Activated CD8-positive, alpha-beta memory T cell treated with anti-CD3 and anti-CD28 coated beads, Interleukin-2, amount 10 ng/mL, durations not matched to agents 7 days and 5 days (primary cell): Measurements from ENCODE around the gene ART5. TPM values are rescaled to one million over a fixed set of nuclear protein-coding genes. Genes with fewer than 3 reads are reported as not detected.
"Not testable (repeated sequence)": the region's sequence is repeated elsewhere in the genome, so short reads cannot be mapped to it uniquely, and the experiment has no call there.

Source experiments
- ATAC-seq: fragments of 150-1000 bp; cut with Tn5 transposase; one replicate; pipeline ENCODE4 v1.10.0; 2021; ENCODE audit warnings: moderate library complexity
- CTCF ChIA-PET: fragments of 350-600 bp; sonication (Branson Sonifier 250); formaldehyde crosslinking; loops from one replicate; lab custom pipeline; 2021; ENCODE audit warnings: antibody characterized with exemption; lab: Charles Lee
- DNase-seq: peaks from one replicate; pipeline ENCODE4 v3.0.0-alpha.2; 2020
- H3K27ac Mint-ChIP-seq: one replicate; pipeline ENCODE4 v1.8.0; 2021; ENCODE audit warnings: mild to moderate bottlenecking, mixed read lengths
- H3K27me3 Mint-ChIP-seq: one replicate; pipeline ENCODE4 v1.8.0; 2021; ENCODE audit warnings: mixed read lengths
- H3K36me3 Mint-ChIP-seq: one replicate; pipeline ENCODE4 v1.8.0; 2021; ENCODE audit warnings: mild to moderate bottlenecking, mixed read lengths
- H3K4me1 Mint-ChIP-seq: one replicate; pipeline ENCODE4 v1.8.0; 2021; ENCODE audit warnings: mixed read lengths
- H3K4me3 Mint-ChIP-seq: one replicate; pipeline ENCODE4 v1.8.0; 2021; ENCODE audit warnings: mild to moderate bottlenecking, moderate library complexity, mixed read lengths
- H3K9me3 Mint-ChIP-seq: one replicate; pipeline ENCODE4 v1.8.0; 2022; ENCODE audit warnings: low read depth, mixed read lengths
- total RNA-seq, 2 experiments: library from RNA; stranded (reverse); gene quantifications; one replicate each; pipeline ENCODE4 v1.2.3, GENCODE V29; 2021

ART5 gene
- total RNA-seq, 2 experiments from 2014 or later = not detected

DNA sequence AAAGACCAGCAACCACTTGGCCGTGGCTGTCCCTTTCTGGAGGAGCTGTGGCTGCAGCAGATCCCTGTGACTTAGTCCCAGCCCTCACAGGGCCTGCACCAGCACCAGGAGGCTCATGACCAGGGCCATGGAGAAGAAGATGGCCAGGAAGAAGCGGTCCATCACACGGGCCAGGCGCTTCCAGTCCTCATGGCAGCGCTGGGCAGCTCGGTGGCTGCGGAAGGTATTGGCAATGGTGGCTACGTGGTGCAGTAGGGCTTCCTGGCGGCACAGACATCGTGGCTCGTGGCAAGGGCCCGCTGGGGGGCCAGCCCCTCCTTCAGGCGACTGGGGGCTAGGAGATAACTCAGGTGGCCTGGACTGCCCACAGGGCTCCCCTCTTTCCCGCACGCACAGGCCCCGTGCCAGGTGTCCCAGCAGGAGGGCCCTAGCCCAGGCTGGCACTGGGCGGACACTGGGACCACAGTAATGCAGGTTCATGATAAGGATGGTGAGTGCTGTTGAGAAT, 24.3 kb upstream of the ART5 start:
- H3K9me3 Mint-ChIP-seq = no peaks in the 10 kb centered on the region
- no peak for DNase-seq
- H3K27ac Mint-ChIP-seq = no peak overlapping the region
- no peaks in the 10 kb centered on the region for H3K27me3 Mint-ChIP-seq
- ATAC-seq = no peak
- no peak overlapping the region for H3K4me3 Mint-ChIP-seq
- no peaks in the 10 kb centered on the region for H3K4me1 Mint-ChIP-seq
- peaks cover 3% of the 10 kb centered on the region for H3K36me3 Mint-ChIP-seq
- CTCF ChIA-PET = interaction anchor here (1.0 kb wide), 1 partner anchor 143 kb away, joined by 3 read pairs; no protein-coding TSS in a partner anchor

DNA sequence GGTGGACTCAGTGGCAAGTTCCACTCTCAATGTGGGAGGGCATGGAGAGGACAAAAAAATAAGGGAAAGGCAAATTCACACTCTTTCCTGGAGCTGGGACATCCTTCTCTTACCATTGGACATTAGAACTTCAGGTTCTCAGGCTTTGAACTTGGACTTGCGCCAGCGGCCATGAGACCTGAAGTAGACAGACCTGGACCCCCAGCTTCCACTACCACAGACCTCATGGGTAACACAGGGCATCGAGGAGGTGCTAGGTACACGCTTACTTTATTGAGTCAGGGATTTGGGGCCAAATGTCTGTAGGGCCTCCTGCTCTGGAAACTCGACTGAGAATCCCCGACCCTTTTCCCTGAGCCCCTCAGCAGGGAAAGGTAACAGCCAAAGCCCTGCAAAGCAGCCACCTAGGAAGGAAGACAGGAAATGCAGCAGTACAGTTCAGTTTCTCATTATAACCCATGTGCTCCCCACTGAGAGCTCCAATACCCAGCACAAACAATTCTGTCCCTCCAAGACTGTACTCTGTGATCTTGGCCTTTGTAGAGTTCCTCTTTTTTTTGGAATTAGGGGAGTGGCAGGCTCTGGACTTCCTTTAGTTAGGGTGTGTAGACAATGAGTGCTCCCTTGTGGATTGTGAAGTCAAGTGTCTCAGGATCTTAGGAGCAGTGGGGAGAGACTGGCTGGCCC, 23.7 kb upstream of the ART5 start:
- Mint-ChIP-seq H3K4me3 (no peak overlapping the region), H3K4me1 (no peaks in the 10 kb centered on the region), H3K9me3 (no peaks in the 10 kb centered on the region), H3K27ac (no peak overlapping the region), H3K36me3 (peaks cover 3% of the 10 kb centered on the region), H3K27me3 (no peaks in the 10 kb centered on the region)
- ATAC-seq (no peak), DNase-seq (no peak)
- CTCF ChIA-PET = interaction anchor here (1.0 kb wide), 1 partner anchor 143 kb away, joined by 3 read pairs; no protein-coding TSS in a partner anchor

DNA sequence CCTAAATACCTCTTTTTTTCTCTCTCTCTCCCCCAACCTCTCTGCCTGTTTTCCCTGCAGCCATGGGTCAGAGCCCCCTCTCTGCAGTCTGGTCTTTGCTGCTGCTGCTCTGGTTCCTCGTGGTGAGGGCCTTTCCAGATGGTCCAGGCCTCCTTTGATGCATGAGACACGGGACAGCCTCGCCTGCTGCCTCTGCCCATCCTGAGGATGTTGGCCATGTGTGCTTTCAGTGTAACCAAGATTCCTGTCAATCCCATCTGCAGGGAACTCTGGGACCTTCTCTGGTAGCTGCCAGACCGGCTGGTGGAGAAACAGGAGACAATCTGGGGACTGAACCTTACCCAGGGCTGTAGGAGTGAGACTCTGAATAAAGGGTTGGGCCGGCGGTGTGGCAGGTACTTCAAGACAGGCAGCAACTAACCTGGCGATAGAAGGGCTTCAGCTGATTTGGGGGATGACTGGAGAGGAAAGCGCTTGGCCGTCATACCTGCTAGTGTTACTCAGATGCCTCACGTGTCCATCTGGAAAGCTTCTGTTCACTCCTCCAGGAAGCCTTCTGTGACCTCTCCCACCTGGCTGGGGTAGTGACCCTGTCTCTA, 22.3 kb upstream of the ART5 start:
- no peak for DNase-seq
- Mint-ChIP-seq H3K4me3 (no peak overlapping the region), H3K36me3 (peaks cover 3% of the 10 kb centered on the region), H3K27me3 (no peaks in the 10 kb centered on the region), H3K27ac (no peak overlapping the region), H3K4me1 (no peaks in the 10 kb centered on the region), H3K9me3 (no peaks in the 10 kb centered on the region)
- no peak for ATAC-seq
- CTCF ChIA-PET = interaction anchor here (0.6 kb wide), 1 partner anchor 487 kb away, joined by 3 read pairs; no protein-coding TSS in a partner anchor

DNA sequence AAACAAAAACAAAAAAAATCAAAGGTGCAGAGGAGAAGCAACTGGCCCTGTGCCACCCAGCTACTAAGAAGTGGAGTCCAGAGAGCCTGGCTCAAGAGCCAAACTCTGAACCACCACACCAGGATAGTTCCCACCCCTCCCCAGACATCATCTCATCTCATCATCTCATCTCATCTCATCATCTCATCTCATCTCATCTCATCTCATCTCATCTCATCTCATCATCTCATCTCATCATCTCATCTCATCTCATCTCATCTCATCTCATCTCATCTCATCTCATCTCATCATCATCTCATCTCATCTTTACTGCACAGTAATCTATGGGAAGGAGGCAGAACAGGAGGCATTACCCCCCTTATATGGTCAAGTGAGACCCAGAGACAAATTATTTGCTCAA, 21.1 kb upstream of the ART5 start:
- Mint-ChIP-seq H3K27ac (no peak overlapping the region), H3K4me3 (no peak overlapping the region), H3K9me3 (no peaks in the 10 kb centered on the region), H3K4me1 (no peaks in the 10 kb centered on the region), H3K27me3 (peaks cover 4% of the 10 kb centered on the region), H3K36me3 (peaks cover 3% of the 10 kb centered on the region)
- CTCF ChIA-PET = no interaction called here
- DNase-seq (no peak), ATAC-seq (no peak)

DNA sequence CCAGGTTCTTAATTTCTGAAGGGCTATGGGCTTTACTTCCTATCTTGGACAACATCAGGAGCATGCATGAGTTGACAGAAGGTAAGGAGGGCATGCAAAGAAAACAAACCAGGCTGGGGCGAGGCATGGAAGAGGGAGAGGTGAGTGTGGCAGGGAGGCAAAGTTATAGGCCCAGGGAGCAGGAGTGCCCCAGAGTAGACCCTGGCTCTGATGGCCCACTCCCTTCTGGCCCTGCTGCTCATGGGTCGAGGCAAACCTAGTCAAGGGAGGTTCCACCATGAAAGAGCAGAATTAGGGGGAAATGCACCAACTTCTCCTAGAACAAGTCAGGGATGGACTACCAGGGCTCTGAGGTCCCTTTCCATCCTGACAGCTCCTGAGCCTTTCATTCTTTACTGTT, 19.2 kb upstream of the ART5 start:
- Mint-ChIP-seq H3K27ac (no peak overlapping the region), H3K4me1 (no peaks in the 10 kb centered on the region), H3K27me3 (peaks cover 11% of the 10 kb centered on the region), H3K9me3 (no peaks in the 10 kb centered on the region), H3K4me3 (no peak overlapping the region), H3K36me3 (no peaks in the 10 kb centered on the region)
- DNase-seq (no peak), ATAC-seq (no peak)
- CTCF ChIA-PET = no interaction called here

DNA sequence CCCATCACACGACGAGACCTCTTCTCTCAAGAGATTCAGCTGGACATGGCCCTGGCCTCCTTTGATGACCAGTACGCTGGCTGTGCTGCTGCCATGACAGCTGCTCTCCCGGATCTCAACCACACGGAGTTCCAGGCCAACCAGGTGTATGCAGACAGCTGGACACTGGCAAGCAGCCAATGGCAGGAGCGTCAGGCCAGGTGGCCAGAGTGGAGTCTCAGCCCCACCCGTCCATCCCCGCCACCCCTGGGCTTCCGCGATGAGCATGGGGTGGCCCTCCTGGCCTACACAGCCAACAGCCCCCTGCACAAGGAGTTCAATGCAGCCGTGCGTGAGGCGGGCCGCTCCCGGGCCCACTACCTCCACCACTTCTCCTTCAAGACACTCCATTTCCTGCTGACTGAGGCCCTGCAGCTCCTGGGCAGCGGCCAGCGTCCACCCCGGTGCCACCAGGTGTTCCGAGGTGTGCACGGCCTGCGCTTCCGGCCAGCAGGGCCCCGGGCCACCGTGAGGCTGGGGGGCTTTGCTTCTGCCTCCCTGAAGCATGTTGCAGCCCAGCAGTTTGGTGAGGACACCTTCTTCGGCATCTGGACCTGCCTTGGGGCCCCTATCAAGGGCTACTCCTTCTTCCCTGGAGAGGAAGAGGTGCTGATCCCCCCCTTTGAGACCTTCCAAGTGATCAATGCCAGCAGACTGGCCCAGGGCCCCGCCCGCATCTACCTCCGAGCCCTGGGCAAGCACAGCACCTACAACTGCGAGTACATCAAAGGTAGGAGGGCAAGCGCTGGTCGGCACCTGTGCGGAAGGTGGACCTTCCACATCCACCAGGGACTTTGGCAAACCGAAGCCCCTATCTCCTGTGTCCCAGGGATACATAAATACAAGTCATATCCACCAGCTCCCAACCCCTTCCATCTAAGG, 18.1 kb upstream of the ART5 start:
- Mint-ChIP-seq H3K4me3 (no peak overlapping the region), H3K9me3 (no peaks in the 10 kb centered on the region), H3K4me1 (no peaks in the 10 kb centered on the region), H3K27me3 (peaks cover 20% of the 10 kb centered on the region), H3K27ac (no peak overlapping the region), H3K36me3 (no peaks in the 10 kb centered on the region)
- ATAC-seq = no peak
- CTCF ChIA-PET = no interaction called here
- DNase-seq = no peak

DNA sequence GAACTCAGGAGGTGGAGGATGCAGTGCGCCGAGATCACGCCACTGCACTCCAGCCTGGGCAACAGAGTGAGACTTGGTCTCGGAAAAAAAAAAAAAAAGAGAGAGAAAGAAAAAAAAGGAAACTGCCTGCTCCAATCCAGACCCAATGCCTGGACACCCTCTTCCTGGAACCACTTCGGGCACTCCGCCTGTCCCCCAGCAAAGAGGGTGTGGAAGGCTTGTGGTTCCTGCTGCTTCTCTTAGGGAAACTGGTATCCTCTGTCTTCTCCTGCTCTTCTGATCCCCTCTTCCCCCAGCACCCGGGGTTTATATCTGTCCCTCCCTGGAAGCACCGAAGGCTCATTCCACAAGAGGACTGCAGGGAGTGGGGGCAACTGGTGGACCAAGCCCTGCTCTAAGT, 16.5 kb upstream of the ART5 start:
- Mint-ChIP-seq H3K36me3 (no peaks in the 10 kb centered on the region), H3K27ac (no peak overlapping the region), H3K4me3 (no peak overlapping the region), H3K4me1 (no peaks in the 10 kb centered on the region), H3K27me3 (peaks cover 20% of the 10 kb centered on the region), H3K9me3 (no peaks in the 10 kb centered on the region)
- CTCF ChIA-PET = no interaction called here
- DNase-seq (no peak), ATAC-seq (no peak)

DNA sequence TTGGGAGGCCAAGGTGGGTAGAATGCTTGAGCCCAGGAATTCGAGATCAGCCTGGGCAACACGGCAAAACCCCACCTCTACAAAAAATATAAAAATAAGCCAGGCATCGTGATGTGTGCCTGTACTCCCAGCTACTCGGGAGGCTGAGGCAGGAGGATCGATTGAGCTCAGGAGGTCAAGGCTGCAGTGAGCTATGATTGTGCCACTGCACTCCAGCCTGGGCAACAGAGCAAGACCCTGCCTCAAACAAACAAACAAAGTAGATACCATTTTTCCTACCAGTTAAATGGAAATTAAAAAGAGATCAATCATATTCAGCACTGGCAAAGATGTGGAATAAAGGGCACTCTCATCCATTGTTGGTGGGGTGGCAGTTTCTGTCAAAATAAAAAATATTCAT, 15.5 kb upstream of the ART5 start:
- H3K27me3 Mint-ChIP-seq = peaks cover 20% of the 10 kb centered on the region
- DNase-seq, H3K27ac Mint-ChIP-seq, H3K4me1 Mint-ChIP-seq, ATAC-seq, H3K4me3 Mint-ChIP-seq, H3K36me3 Mint-ChIP-seq, H3K9me3 Mint-ChIP-seq: not testable (repeated sequence)
- CTCF ChIA-PET = interaction anchor here (0.5 kb wide), 1 partner anchor 143 kb away, joined by 3 read pairs; no protein-coding TSS in a partner anchor

DNA sequence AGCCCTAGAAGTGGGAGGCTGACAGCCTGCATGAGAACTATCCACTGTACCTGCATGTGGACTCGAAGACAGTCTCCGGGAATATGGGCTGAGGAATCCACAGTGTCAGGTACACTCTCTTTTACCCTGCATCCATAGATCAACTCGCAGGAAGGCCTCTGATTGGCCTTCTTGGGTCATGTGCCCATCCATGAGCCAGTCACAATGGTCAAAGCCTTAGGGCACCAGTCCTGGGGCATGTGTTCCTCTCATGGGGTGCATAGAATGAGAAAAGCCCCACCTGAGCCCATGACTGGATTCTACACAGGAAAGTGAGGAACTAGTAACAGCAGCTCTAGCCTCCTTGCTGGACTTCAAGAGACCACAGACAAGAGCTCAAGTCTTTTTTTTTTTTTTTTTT, 13.8 kb upstream of the ART5 start:
- no peaks in the 10 kb centered on the region for H3K4me1 Mint-ChIP-seq
- H3K27me3 Mint-ChIP-seq = peaks cover 26% of the 10 kb centered on the region
- CTCF ChIA-PET = no interaction called here

DNA sequence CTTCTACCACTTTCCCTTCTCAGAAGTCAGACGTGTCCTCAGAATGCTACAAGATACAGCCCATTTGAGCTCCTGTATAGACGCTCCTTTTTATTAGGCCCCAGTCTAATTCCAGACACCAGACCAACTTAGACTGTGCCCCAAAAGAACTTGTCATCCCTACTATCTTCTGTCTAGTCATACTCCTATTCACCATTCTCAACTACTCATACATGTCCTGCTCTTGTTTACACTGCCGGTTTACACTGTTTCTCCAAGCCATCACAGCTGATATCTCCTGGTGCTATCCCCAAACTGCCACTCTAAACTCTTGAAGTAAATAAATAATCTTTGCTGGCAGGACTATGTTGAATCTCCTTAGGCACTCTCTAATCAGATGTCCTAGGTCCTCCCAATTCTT, 10.7 kb upstream of the ART5 start:
- peaks cover 48% of the 10 kb centered on the region for H3K27me3 Mint-ChIP-seq
- ATAC-seq, DNase-seq, H3K9me3 Mint-ChIP-seq, H3K36me3 Mint-ChIP-seq, H3K4me3 Mint-ChIP-seq, H3K27ac Mint-ChIP-seq, H3K4me1 Mint-ChIP-seq, CTCF ChIA-PET: not testable (repeated sequence)

More for the DNA sequence above, 13.8 kb upstream of the ART5 start:
- no peaks in the 10 kb centered on the region for H3K9me3 Mint-ChIP-seq
- H3K27ac Mint-ChIP-seq = no peak overlapping the region
- no peak overlapping the region for H3K4me3 Mint-ChIP-seq
- H3K36me3 Mint-ChIP-seq = no peaks in the 10 kb centered on the region
- DNase-seq (no peak), ATAC-seq (no peak)

DNA sequence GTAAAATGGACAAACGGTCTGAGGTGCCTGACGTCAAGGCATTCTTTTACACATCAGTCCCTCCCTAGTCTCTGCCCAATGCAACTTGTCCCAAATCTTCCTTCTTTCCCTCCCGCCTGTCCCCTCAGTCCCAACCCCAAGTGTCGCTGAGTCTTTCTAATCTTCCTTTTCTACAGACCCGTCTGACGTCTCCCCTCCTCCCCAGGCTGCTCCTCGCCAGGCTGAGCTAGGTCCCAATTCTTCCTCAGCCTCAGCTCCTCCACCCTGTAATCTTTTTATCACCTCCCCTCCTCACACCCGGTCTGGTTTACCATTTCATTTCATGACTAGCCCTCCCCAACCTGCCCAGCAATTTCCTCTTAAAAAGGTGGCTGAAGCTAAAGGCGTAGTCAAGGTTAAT, 7.6 kb upstream of the ART5 start:
- CTCF ChIA-PET, ATAC-seq, H3K4me1 Mint-ChIP-seq, H3K9me3 Mint-ChIP-seq, DNase-seq, H3K4me3 Mint-ChIP-seq, H3K36me3 Mint-ChIP-seq, H3K27ac Mint-ChIP-seq: not testable (repeated sequence)
- H3K27me3 Mint-ChIP-seq = peaks cover 43% of the 10 kb centered on the region

DNA sequence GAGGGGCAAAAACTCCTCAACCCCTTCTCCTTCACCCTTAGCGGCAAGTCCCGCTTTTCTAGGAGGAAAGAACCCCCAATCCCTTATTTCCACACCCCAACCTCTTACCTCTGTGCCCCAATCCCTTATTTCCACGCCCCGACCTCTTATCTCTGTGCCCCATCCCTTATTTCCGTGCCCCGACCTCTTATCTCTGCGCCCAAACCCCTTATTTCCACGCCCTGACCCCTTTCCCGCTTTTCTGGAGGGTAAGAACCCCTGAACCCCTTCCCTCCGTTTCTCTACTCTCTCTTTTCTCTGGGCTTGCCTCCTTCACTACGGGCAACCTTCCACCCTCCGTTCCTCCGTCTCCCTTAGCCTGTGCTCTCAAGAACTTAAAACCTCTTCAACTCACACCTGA, 7.1 kb upstream of the ART5 start:
- H3K36me3 Mint-ChIP-seq, DNase-seq, CTCF ChIA-PET, H3K4me3 Mint-ChIP-seq, H3K9me3 Mint-ChIP-seq, H3K4me1 Mint-ChIP-seq, H3K27ac Mint-ChIP-seq, ATAC-seq: not testable (repeated sequence)
- H3K27me3 Mint-ChIP-seq = peaks cover 48% of the 10 kb centered on the region

DNA sequence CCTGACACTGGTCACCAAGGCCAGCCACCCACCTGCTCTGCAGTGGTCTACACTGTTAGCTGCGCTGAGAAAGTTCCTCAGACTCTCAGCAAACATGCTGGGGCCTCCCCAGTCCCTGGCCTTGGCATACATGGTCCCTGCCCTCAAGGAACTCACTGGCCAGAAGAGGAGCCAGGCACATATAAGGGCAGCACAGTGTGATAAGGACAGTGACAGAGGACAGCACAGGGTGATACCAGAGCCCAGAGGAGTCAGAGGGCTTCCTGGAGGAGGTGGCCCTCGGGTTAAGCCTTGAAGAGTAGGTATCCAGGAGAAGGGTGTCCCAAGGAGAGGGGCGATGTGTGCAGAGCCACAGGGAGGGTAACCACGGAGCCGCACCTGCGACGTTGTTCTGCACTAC, 3.8 kb upstream of the ART5 start:
- Mint-ChIP-seq H3K9me3 (no peaks in the 10 kb centered on the region), H3K4me1 (peaks cover 6% of the 10 kb centered on the region), H3K36me3 (no peaks in the 10 kb centered on the region), H3K4me3 (no peak overlapping the region), H3K27ac (no peak overlapping the region), H3K27me3 (peaks cover 65% of the 10 kb centered on the region)
- CTCF ChIA-PET = no interaction called here
- ATAC-seq (no peak), DNase-seq (no peak)
